HFF-Myc (cell line): Measurements from ENCODE around the gene ANXA9.

Source experiments
- DNase-seq: peaks from one replicate; pipeline ENCODE4 v3.0.0-alpha.2; 2011; ENCODE audit warnings: low read depth; ENCODE audit errors: extremely low read depth
- H3K4me3 ChIP-seq: replicated peaks from 2 replicates; pipeline ENCODE4 v1.5.1; 2011; ENCODE audit warnings: low read depth, mild to moderate bottlenecking, control low read depth, low read length
- CTCF ChIP-seq: IDR thresholded peaks from 2 replicates; pipeline ENCODE4 v1.5.1; 2012; ENCODE audit warnings: mild to moderate bottlenecking, low read depth, low read length, control low read depth; ENCODE audit errors: missing control alignments

ANXA9 gene

GRCh38 chr1:150997126-150997872 lies 15.2 kb downstream of the ANXA9 start:
- no peak for TF ChIP-seq CTCF
- H3K4me3 ChIP-seq = no peak overlapping the region
- DNase-seq = no peak

- DNase-seq = no peak
- no peak overlapping the region for H3K4me3 ChIP-seq
- TF ChIP-seq CTCF = no peak
Measured at GRCh38 chr1:150997949-150998348, 15.9 kb downstream of the ANXA9 start.

- no peak for DNase-seq
- no peak for TF ChIP-seq CTCF
- H3K4me3 ChIP-seq = no peak overlapping the region
Measured at GRCh38 chr1:150999051-150999674, 17.1 kb downstream of the ANXA9 start.

- no peak for TF ChIP-seq CTCF
- no peak for DNase-seq
- no peak overlapping the region for H3K4me3 ChIP-seq
Measured at GRCh38 chr1:150999926-151000325, 17.8 kb downstream of the ANXA9 start.

GRCh38 chr1:151000408-151000807 lies 18.3 kb downstream of the ANXA9 start:
- no peak for TF ChIP-seq CTCF
- H3K4me3 ChIP-seq = no peak overlapping the region
- DNase-seq = no peak

GRCh38 chr1:151001602-151002001 lies 19.5 kb downstream of the ANXA9 start:
- TF ChIP-seq CTCF = no peak
- no peak overlapping the region for H3K4me3 ChIP-seq
- no peak for DNase-seq
